ENCODE results near the gene MAN1B1.

DNA sequence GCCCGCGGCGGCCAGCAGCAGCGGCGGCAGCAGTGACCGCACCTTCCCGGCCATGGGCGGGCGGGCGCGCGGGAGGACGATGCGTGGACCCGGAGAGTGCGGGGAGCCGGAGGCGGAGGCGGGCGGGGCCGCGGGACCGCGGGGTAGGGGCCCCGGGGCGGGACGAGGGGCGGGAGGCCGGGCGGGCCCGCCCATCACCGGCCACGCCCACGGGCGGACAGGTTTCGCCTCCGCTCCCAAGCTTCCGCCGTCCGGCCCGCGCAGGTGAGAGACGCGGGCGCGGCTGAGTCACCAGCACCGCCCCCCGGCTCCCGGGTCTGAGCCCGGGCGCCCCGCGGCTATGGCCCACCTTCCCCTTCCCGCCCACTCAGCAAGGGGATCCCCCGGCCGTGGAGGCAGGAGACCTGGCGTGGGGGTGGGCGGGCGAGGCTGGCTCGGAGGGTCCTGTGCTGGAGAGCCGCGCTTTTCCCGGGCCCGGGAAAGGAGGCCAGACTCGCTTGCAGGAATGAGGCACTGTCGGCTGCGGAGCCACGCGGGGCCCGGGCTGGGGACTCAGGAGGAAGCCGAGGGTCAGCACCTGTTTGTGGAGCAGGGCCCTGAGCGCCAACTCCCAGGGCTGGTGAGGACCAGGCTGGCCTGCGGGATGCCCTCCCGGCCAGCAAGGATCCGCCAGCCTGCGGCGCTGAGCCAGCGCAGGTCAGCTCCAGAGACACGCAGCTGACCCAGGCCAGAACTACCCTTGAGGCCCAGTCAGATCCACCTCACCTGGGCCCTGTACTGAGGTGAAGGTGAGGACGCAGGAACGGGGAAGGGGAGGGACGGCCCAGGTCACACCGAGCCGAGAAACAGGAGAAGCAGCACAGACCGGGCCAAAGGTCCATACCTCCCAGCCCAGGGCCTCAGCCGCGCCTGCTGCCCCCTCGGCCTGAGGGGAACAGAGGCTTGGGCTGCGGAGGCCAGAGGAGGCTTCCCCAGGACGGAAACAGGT lies 32.5 kb upstream of the MAN1B1 start, which contains the start of gene ENTPD2:
- TF ChIP-seq, protein P1, sequence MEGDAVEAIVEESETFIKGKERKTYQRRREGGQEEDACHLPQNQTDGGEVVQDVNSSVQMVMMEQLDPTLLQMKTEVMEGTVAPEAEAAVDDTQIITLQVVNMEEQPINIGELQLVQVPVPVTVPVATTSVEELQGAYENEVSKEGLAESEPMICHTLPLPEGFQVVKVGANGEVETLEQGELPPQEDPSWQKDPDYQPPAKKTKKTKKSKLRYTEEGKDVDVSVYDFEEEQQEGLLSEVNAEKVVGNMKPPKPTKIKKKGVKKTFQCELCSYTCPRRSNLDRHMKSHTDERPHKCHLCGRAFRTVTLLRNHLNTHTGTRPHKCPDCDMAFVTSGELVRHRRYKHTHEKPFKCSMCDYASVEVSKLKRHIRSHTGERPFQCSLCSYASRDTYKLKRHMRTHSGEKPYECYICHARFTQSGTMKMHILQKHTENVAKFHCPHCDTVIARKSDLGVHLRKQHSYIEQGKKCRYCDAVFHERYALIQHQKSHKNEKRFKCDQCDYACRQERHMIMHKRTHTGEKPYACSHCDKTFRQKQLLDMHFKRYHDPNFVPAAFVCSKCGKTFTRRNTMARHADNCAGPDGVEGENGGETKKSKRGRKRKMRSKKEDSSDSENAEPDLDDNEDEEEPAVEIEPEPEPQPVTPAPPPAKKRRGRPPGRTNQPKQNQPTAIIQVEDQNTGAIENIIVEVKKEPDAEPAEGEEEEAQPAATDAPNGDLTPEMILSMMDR (conservative IDR thresholded peaks at IDR 0.05; ENCODE audit: low read depth, low read length): no peak
- no peak for TF ChIP-seq RFX5 (IDR thresholded peaks at IDR 0.05; ENCODE audit: low read depth, low read length)
- TF ChIP-seq, protein P2, sequence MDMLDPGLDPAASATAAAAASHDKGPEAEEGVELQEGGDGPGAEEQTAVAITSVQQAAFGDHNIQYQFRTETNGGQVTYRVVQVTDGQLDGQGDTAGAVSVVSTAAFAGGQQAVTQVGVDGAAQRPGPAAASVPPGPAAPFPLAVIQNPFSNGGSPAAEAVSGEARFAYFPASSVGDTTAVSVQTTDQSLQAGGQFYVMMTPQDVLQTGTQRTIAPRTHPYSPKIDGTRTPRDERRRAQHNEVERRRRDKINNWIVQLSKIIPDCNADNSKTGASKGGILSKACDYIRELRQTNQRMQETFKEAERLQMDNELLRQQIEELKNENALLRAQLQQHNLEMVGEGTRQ (IDR thresholded peaks at IDR 0.05; ENCODE audit: low read depth, low read length): no peak
- TF ChIP-seq ELK1 (IDR thresholded peaks at IDR 0.05; ENCODE audit: borderline replicate concordance, low read depth, low read length): no peak
- no peak for TF ChIP-seq MAZ (IDR thresholded peaks at IDR 0.05; ENCODE audit: borderline replicate concordance, low read depth, low read length)
- no peak for TF ChIP-seq NFE2L2 (IDR thresholded peaks at IDR 0.05; ENCODE audit: low read depth, low read length)
- TF ChIP-seq RAD21 (IDR thresholded peaks at IDR 0.05; ENCODE audit: low read length): no peak
- TF ChIP-seq FOS (IDR thresholded peaks at IDR 0.05; ENCODE audit: low read depth, low read length): no peak
- no peak for TF ChIP-seq RCOR1 (IDR thresholded peaks at IDR 0.05; ENCODE audit: insufficient replicate concordance, low read length)
- no peak for TF ChIP-seq BHLHE40 (IDR thresholded peaks at IDR 0.05; ENCODE audit: low read depth, low read length)
- no peak for TF ChIP-seq POLR2A (IDR thresholded peaks at IDR 0.05; ENCODE audit: low read depth, low read length)
- no peak for TF ChIP-seq SMC3 (IDR thresholded peaks at IDR 0.05; ENCODE audit: low read depth, low read length)
